ENCODE data around the gene GDF11.

GDF11 gene

GRCh38 chr12:55742719-55743405 lies at the start of gene GDF11:
Gene GDF11, plus strand, starts transcription at chr12:55743122. Its CDS starts 195 bp downstream, at chr12:55743317.
- DNase-seq = peak in 3 of 4 experiments; percentile 39 to 73 (median 45)

- DNase-seq = no peak
Measured at GRCh38 chr12:55693323-55694187, 49.4 kb upstream of the GDF11 start.

GRCh38 chr12:55694188-55694515 lies 48.8 kb upstream of the GDF11 start:
- DNase-seq = no peak

GRCh38 chr12:55694651-55695050 lies 48.3 kb upstream of the GDF11 start:
- no peak for DNase-seq

- no peak for DNase-seq
Measured at GRCh38 chr12:55695349-55695748, 47.6 kb upstream of the GDF11 start.

- DNase-seq = no peak
Measured at GRCh38 chr12:55696141-55696540, 46.8 kb upstream of the GDF11 start.

GRCh38 chr12:55696796-55697462 lies 46.0 kb upstream of the GDF11 start:
- no peak for DNase-seq

GRCh38 chr12:55697686-55698085 lies 45.2 kb upstream of the GDF11 start:
- DNase-seq = no peak

- DNase-seq = no peak
Measured at GRCh38 chr12:55698241-55698955, 44.5 kb upstream of the GDF11 start.

GRCh38 chr12:55698965-55699364 lies 44.0 kb upstream of the GDF11 start:
- no peak for DNase-seq

- DNase-seq = no peak
Measured at GRCh38 chr12:55699471-55700055, 43.4 kb upstream of the GDF11 start.

GRCh38 chr12:55700255-55701018 lies 42.5 kb upstream of the GDF11 start:
- no peak for DNase-seq

- DNase-seq = no peak
Measured at GRCh38 chr12:55702861-55703260, 40.1 kb upstream of the GDF11 start.

- no peak for DNase-seq
Measured at GRCh38 chr12:55703288-55703687, 39.6 kb upstream of the GDF11 start.

- no peak for DNase-seq
Measured at GRCh38 chr12:55703901-55704761, 38.8 kb upstream of the GDF11 start.

- no peak for DNase-seq
Measured at GRCh38 chr12:55704824-55705718, 37.9 kb upstream of the GDF11 start.

- no peak for DNase-seq
Measured at GRCh38 chr12:55705782-55706402, 37.0 kb upstream of the GDF11 start.

- no peak for DNase-seq
Measured at GRCh38 chr12:55706568-55707218, 36.2 kb upstream of the GDF11 start.

- DNase-seq = no peak
Measured at GRCh38 chr12:55707219-55707671, 35.7 kb upstream of the GDF11 start.

Measured in activated naive CD4-positive, alpha-beta T cell (primary cell).